Ectodermal cell (in vitro differentiated cells): Measurements from ENCODE around the gene RNGTT.
"Not testable (repeated sequence)": the region's sequence is repeated elsewhere in the genome, so short reads cannot be mapped to it uniquely, and the experiment has no call there.

ENCODE experiments used
- H3K27ac ChIP-seq: 2 replicates; pipeline ENCODE4 v1.7.0; 2013; ENCODE audit warnings: mild to moderate bottlenecking, low read depth, low read length; ENCODE audit not compliant: insufficient read depth, poor library complexity, severe bottlenecking
- H3K27me3 ChIP-seq: 2 replicates; pipeline ENCODE4 v1.7.0; 2013; ENCODE audit warnings: mild to moderate bottlenecking, low read length; ENCODE audit not compliant: insufficient read depth, control insufficient read depth, poor library complexity, severe bottlenecking
- H3K36me3 ChIP-seq: one replicate; pipeline ENCODE4 v1.7.0; 2013; ENCODE audit warnings: low read length; ENCODE audit not compliant: control insufficient read depth, insufficient read depth
- H3K4me1 ChIP-seq: one replicate; pipeline ENCODE4 v1.7.0; 2013; ENCODE audit warnings: low read length; ENCODE audit not compliant: control insufficient read depth, insufficient read depth
- H3K4me3 ChIP-seq: 2 replicates; pipeline ENCODE4 v1.7.0; 2013; ENCODE audit warnings: low read depth, low read length, control low read depth; ENCODE audit not compliant: insufficient read depth
- H3K9me3 ChIP-seq: 2 replicates; pipeline ENCODE4 v1.7.0; 2013; ENCODE audit warnings: mild to moderate bottlenecking, low read length, moderate library complexity; ENCODE audit not compliant: control insufficient read depth
- WGBS, 2 experiments: methylation state at CpG; one replicate each; pipeline ENCODE4 v1.1.7; 2013; ENCODE audit warnings: missing lambda C conversion rate in 2 of 2; 5-methylcytosine and 5-hydroxymethylcytosine counted together

The RNGTT gene

GRCh38 chr6:88741071-88741470, 222.3 kb downstream of the RNGTT start:
- no peaks in the 10 kb centered on the region for H3K9me3 ChIP-seq

GRCh38 chr6:88734544-88734943, 228.9 kb downstream of the RNGTT start:
- Histone ChIP-seq H3K27me3 (no peaks in the 10 kb centered on the region), H3K36me3 (no peaks in the 10 kb centered on the region), H3K9me3 (no peaks in the 10 kb centered on the region), H3K4me1 (no peaks in the 10 kb centered on the region), H3K27ac (no peak overlapping the region), H3K4me3 (no peak overlapping the region)
- WGBS, 2 experiments = 94 to 99% methylated on average over 4 of the region's 4 CpGs

More at GRCh38 chr6:88741071-88741470, 222.3 kb downstream of the RNGTT start:
- H3K4me3 ChIP-seq = no peak overlapping the region
- H3K4me1 ChIP-seq = no peaks in the 10 kb centered on the region
- no peak overlapping the region for H3K27ac ChIP-seq
- 92 to 97% methylated on average over 7 of the region's 7 CpGs for WGBS, 2 experiments
- H3K36me3 ChIP-seq = no peaks in the 10 kb centered on the region
- no peaks in the 10 kb centered on the region for H3K27me3 ChIP-seq

- Histone ChIP-seq H3K4me3 (no peak overlapping the region), H3K36me3 (no peaks in the 10 kb centered on the region), H3K9me3 (no peaks in the 10 kb centered on the region), H3K27me3 (no peaks in the 10 kb centered on the region), H3K4me1 (peaks cover 12% of the 10 kb centered on the region), H3K27ac (no peak overlapping the region)
- 42 to 44% methylated on average over 4 of the region's 4 CpGs for WGBS, 2 experiments
These were observed 232.8 kb downstream of the RNGTT start for GRCh38 chr6:88730611-88731011.

GRCh38 chr6:88728756-88729155, 234.7 kb downstream of the RNGTT start:
- Histone ChIP-seq H3K27ac (no peak overlapping the region), H3K36me3 (no peaks in the 10 kb centered on the region), H3K9me3 (no peaks in the 10 kb centered on the region), H3K4me1 (peaks cover 14% of the 10 kb centered on the region), H3K4me3 (no peak overlapping the region), H3K27me3 (no peaks in the 10 kb centered on the region)
- WGBS, 2 experiments = 4 to 6% methylated on average over 9 to 10 of the region's 10 CpGs

GRCh38 chr6:88726409-88726808, 237.0 kb downstream of the RNGTT start:
- 50 to 63% methylated on average over 1 of the region's 1 CpG for WGBS, 2 experiments
- not testable (repeated sequence) for H3K4me3 ChIP-seq, H3K27ac ChIP-seq

GRCh38 chr6:88725111-88725975, 238.1 kb downstream of the RNGTT start:
- Histone ChIP-seq H3K4me1 (peaks cover 14% of the 10 kb centered on the region), H3K27ac (peak overlapping the region; percentile 3), H3K27me3 (no peaks in the 10 kb centered on the region), H3K36me3 (no peaks in the 10 kb centered on the region), H3K9me3 (no peaks in the 10 kb centered on the region), H3K4me3 (no peak overlapping the region)
- WGBS, 2 experiments = 32 to 37% methylated on average over 12 to 13 of the region's 13 CpGs

More at GRCh38 chr6:88726409-88726808, 237.0 kb downstream of the RNGTT start:
- H3K9me3 ChIP-seq, H3K27me3 ChIP-seq, H3K36me3 ChIP-seq: not testable (repeated sequence)
- H3K4me1 ChIP-seq = peaks cover 14% of the 10 kb centered on the region

GRCh38 chr6:88722686-88723085, 240.7 kb downstream of the RNGTT start:
- peaks cover 3% of the 10 kb centered on the region for H3K4me1 ChIP-seq
- H3K36me3 ChIP-seq = no peaks in the 10 kb centered on the region
- H3K9me3 ChIP-seq = no peaks in the 10 kb centered on the region
- H3K27ac ChIP-seq = no peak overlapping the region
- no peaks in the 10 kb centered on the region for H3K27me3 ChIP-seq
- no peak overlapping the region for H3K4me3 ChIP-seq
- 89 to 100% methylated on average over 2 of the region's 3 CpGs for WGBS, 2 experiments

GRCh38 chr6:88716399-88716798, 247.0 kb downstream of the RNGTT start:
- H3K27ac ChIP-seq, H3K4me1 ChIP-seq, H3K4me3 ChIP-seq, H3K9me3 ChIP-seq, H3K27me3 ChIP-seq, H3K36me3 ChIP-seq: not testable (repeated sequence)
- no CpG with 5 or more reads among the region's 1 CpG for WGBS, 2 experiments

GRCh38 chr6:88712243-88712936, 251.0 kb downstream of the RNGTT start:
- no peaks in the 10 kb centered on the region for H3K27me3 ChIP-seq
- no peak overlapping the region for H3K27ac ChIP-seq
- no peak overlapping the region for H3K4me3 ChIP-seq
- no peaks in the 10 kb centered on the region for H3K36me3 ChIP-seq
- no peaks in the 10 kb centered on the region for H3K4me1 ChIP-seq
- 83 to 93% methylated on average over 2 to 3 of the region's 3 CpGs for WGBS, 2 experiments
- no peaks in the 10 kb centered on the region for H3K9me3 ChIP-seq

GRCh38 chr6:88709819-88710246, 253.6 kb downstream of the RNGTT start:
- H3K4me1 ChIP-seq = no peaks in the 10 kb centered on the region
- no peak overlapping the region for H3K27ac ChIP-seq
- no peaks in the 10 kb centered on the region for H3K9me3 ChIP-seq
- no peak overlapping the region for H3K4me3 ChIP-seq
- no peaks in the 10 kb centered on the region for H3K27me3 ChIP-seq
- WGBS, 2 experiments = 91 to 96% methylated on average over 1 of the region's 1 CpG
- H3K36me3 ChIP-seq = no peaks in the 10 kb centered on the region
